ENCODE results near the gene LTB4R2. TPM values are rescaled to one million over a fixed set of nuclear protein-coding genes. Genes with fewer than 3 reads are reported as not detected.
"Not testable (repeated sequence)": the region's sequence is repeated elsewhere in the genome, so short reads cannot be mapped to it uniquely, and the experiment has no call there.

LTB4R2 gene
- total RNA-seq, 8 experiments from 2014 or later: 1.3 to 14.6 (median 2.3) TPM

DNA sequence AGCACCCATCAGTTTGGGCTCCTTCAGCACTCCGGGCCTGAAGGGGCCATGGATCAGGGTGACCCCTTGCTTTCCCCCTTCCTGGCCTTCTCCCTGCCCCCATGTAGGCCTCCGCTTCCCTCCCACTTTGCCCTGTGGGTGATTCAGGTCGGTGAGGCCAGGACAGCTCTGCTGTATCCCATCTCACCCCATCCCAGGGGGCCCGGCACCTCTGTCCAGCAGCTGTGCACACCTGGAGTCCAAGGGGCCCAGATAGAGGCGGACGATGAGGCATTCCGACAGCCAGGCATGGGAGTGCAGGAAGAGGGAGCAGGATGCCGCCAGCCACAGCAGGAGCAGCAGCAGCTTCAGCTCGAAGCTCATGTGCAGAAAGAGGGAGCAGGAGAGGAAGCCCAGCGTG is 12.7 kb downstream of the LTB4R2 start:
- in situ Hi-C loops (cut with MboI; ENCODE audit: low pct_unique_long_range_greater_than_20kb in 2 of 9, low sequenced_read_pairs in 9 of 9, unreplicated experiment in 9 of 9): no loop called here
- no peak overlapping the region for H3K27ac ChIP-seq
- 10 to 76% (median 70%) methylated on average over 1 to 6 of the region's 10 CpGs; no CpG with 5 or more reads in 5 of the 10 experiments for WGBS, 10 experiments
- H3K4me3 ChIP-seq: no peak overlapping the region
- no peak for ATAC-seq (replicated peaks in 6 of 8)
- H3K4me1 ChIP-seq (replicated peaks in 1 of 2): no peaks in the 10 kb centered on the region

DNA sequence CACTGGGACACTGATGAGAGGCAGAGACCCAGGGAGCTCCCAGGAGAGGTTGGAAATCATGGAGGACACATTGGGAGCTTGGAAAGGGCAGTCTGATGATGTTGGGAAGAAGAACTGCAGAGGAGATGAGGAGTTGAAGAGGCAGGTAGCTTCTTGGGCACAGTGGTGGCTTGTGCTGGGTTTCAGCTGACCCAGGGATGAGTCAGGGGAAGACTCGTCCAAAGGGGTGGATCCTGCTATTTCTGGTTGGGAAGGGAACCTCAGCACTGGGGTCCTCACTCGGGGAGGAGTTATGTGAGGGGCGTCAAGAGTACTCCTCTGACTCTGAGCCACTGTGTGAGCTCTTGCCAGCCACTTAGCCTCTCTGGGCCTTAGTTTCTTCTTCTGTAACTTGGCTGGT is 13.4 kb downstream of the LTB4R2 start:
- no peak overlapping the region for H3K4me3 ChIP-seq
- H3K27ac ChIP-seq: no peak overlapping the region
- in situ Hi-C loops (cut with MboI; ENCODE audit: low pct_unique_long_range_greater_than_20kb in 2 of 9, low sequenced_read_pairs in 9 of 9, unreplicated experiment in 9 of 9): no loop called here
- no peak for ATAC-seq (replicated peaks in 6 of 8)
- no peaks in the 10 kb centered on the region for H3K4me1 ChIP-seq (replicated peaks in 1 of 2)
- WGBS, 10 experiments: 0 to 43% (median 10%) methylated on average over 1 to 2 of the region's 3 CpGs; no CpG with 5 or more reads in 6 of the 10 experiments

DNA sequence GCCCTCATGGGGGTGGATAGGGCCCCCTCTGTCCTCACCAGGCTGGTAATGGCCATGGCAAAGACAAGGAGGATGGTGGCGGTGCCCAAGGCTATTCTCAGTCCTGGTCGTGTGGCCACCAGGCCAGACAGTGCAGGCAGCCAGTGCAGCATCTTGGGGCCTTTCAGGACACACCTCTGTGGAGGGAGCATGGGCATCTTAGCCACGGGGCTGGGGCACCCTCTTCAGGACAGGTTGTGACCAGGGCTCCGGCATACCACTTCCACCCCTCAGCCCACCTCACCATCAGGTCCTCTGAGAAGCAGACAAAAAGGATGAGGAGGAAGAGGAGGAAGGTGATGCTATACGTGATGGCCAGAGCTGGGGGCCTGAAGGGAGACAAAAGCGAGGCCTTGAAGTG is 14.1 kb downstream of the LTB4R2 start:
- Histone ChIP-seq H3K4me1 (replicated peaks in 1 of 2) (no peaks in the 10 kb centered on the region), H3K4me3 (no peak overlapping the region), H3K27ac (no peak overlapping the region)
- WGBS, 10 experiments: 27 to 80% (median 51%) methylated on average over 1 to 3 of the region's 6 CpGs; no CpG with 5 or more reads in 7 of the 10 experiments
- no peak for ATAC-seq (replicated peaks in 6 of 8)
- in situ Hi-C loops (cut with MboI; ENCODE audit: low pct_unique_long_range_greater_than_20kb in 2 of 9, low sequenced_read_pairs in 9 of 9, unreplicated experiment in 9 of 9): no loop called here

DNA sequence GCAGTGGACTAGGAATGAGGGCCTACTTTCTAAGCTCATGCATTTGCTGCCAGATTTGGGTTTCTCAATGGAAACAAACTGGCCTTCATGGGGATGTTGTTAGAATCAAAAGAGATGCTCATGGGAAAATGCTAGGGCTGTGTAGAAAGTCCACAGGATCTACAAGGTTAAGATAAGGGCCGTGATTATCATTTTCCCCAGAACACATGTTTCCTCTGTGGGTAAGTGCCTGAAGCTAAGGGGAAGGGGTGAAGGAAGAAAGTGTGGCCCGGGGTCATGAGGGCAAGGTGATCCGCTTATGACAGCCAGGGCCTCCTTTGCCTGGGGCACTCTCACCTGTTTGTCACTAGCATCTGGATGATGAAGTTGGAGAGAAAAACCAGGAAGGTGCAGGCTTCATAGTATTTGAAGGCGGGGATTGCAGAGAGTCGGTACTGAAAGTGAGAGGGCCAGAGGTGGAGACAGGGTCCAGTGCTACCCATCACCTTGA is 15.1 kb downstream of the LTB4R2 start:
- 14 to 100% (median 76%) methylated on average over 1 to 3 of the region's 5 CpGs; no CpG with 5 or more reads in 4 of the 10 experiments for WGBS, 10 experiments
- ATAC-seq (replicated peaks in 6 of 8): no peak
- H3K4me3 ChIP-seq: no peak overlapping the region
- in situ Hi-C loops (cut with MboI; ENCODE audit: low pct_unique_long_range_greater_than_20kb in 2 of 9, low sequenced_read_pairs in 9 of 9, unreplicated experiment in 9 of 9): loop anchor here in 5 of 9 experiments (5.0 to 25.0 kb wide), 2 partner anchors 107 to 112 kb away; partner anchors contain the start of genes CBLN3 (in 4 of the 5), KHNYN (in 4 of the 5) and SDR39U1 (in 4 of the 5)
- no peak overlapping the region for H3K27ac ChIP-seq
- no peaks in the 10 kb centered on the region for H3K4me1 ChIP-seq (replicated peaks in 1 of 2)

DNA sequence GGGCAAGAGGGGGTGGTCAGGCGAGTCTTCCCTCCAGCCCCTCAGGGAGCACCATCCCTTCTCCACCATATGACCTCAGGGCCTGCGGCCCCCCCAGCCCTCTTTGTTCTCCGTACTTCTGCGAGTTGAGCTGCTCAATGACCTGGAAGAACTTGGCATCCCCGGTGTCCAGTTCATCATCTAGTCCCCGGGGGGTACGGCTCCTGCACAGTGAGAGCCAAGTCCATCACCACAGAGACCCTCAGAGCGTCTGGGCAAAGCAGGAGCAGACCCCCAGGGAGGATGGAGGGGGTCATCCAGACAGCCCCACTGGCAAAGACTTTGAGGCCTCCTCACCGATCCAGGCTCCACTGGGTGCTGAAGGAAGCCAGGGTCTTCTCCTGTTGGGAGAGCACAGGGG is 16.0 kb downstream of the LTB4R2 start:
- no peak overlapping the region for H3K27ac ChIP-seq
- WGBS, 10 experiments: 17 to 100% (median 55%) methylated on average over 1 to 2 of the region's 9 CpGs; no CpG with 5 or more reads in 6 of the 10 experiments
- no peak for ATAC-seq (replicated peaks in 6 of 8)
- no peak overlapping the region for H3K4me3 ChIP-seq
- in situ Hi-C loops (cut with MboI; ENCODE audit: low pct_unique_long_range_greater_than_20kb in 2 of 9, low sequenced_read_pairs in 9 of 9, unreplicated experiment in 9 of 9): loop anchor here in 5 of 9 experiments (5.0 to 25.0 kb wide), 2 partner anchors 106 to 111 kb away; partner anchors contain the start of genes CBLN3 (in 4 of the 5), KHNYN (in 4 of the 5) and SDR39U1 (in 4 of the 5)
- no peaks in the 10 kb centered on the region for H3K4me1 ChIP-seq (replicated peaks in 1 of 2)

DNA sequence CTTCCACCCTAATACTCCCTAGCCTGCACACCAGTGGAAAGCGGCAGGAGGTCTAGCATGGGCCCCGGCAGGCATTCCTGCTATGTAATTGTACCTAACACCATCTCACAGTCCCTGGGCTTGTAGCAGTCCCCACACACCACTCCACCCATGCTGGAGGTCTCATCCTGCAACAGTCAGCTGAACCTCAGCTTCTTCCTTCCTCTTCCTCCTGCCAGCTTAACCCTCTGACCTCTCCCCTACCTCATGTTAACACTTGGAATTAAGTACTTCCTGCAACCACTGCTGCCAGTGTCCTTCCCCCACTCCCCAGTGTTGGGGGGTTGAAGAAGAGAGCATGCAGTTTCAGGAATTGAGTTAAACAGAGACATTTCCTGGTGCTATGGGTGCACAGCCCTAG is 17.4 kb downstream of the LTB4R2 start:
- Histone ChIP-seq H3K27ac (no peak overlapping the region), H3K4me3 (no peak overlapping the region), H3K4me1 (replicated peaks in 1 of 2) (no peaks in the 10 kb centered on the region)
- WGBS, 10 experiments: 29 to 87% (median 83%) methylated on average over 2 of the region's 2 CpGs; no CpG with 5 or more reads in 6 of the 10 experiments
- in situ Hi-C loops (cut with MboI; ENCODE audit: low pct_unique_long_range_greater_than_20kb in 2 of 9, low sequenced_read_pairs in 9 of 9, unreplicated experiment in 9 of 9): loop anchor here in 5 of 9 experiments (5.0 to 25.0 kb wide), 2 partner anchors 105 to 110 kb away; partner anchors contain the start of genes CBLN3 (in 4 of the 5), KHNYN (in 4 of the 5) and SDR39U1 (in 4 of the 5)
- no peak for ATAC-seq (replicated peaks in 6 of 8)

DNA sequence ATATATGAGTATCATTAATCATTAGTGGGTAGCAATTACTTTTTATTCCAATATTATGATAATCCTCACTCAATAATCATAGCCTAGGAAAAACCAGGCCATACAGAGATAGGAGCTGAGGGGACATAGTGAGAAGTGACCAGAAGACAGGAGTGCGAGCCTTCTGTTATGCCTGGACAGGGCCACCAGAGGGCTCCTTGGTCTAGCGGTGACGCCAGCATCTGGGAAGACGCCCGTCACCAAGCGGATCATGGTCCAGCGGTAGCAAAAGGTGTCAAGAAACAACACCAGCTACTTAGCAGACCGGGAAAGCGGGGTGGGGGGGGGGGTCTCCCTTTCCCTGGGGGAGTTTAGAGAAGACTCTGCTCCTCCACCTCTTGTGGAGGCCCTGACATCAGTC is 18.0 kb downstream of the LTB4R2 start:
- H3K4me1 ChIP-seq (replicated peaks in 1 of 2); H3K4me3 ChIP-seq; H3K27ac ChIP-seq; ATAC-seq (replicated peaks in 6 of 8): not testable (repeated sequence)
- WGBS, 10 experiments: no CpG with 5 or more reads among the region's 9 CpGs
- in situ Hi-C loops (cut with MboI; ENCODE audit: low pct_unique_long_range_greater_than_20kb in 2 of 9, low sequenced_read_pairs in 9 of 9, unreplicated experiment in 9 of 9): loop anchor here in 5 of 9 experiments (5.0 to 25.0 kb wide), 2 partner anchors 104 to 109 kb away; partner anchors contain the start of genes CBLN3 (in 4 of the 5), KHNYN (in 4 of the 5) and SDR39U1 (in 4 of the 5)

DNA sequence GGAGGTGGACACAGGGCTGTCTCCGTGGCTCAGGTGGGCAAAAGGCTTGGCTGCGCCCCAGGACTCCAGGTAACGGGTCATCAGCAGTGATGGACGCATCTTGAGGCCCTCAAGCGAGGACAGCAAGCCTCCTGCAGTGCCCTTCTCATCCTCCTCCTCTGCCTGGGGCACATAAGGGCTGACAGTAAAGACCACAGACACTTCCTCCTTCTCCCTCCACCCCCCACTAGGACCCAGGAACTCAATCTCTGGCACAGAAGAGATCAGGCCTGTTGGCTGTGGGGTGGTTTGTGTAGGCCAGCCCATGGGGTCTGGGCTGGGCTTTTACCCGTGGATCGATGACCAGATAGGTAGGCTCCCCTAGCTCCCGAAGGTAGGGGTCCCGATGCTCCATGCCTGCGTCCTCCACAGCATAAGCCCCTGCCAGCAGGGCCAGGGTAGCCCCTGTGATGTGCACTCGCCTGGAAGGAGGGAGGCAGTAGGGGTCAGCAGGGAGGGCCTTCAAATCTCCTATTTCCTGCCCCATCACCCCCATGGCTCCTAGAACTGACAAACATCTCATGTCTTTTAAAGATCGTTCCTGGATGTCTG is 19.2 kb downstream of the LTB4R2 start:
- Histone ChIP-seq H3K4me3 (no peak overlapping the region), H3K27ac (no peak overlapping the region), H3K4me1 (replicated peaks in 1 of 2) (no peaks in the 10 kb centered on the region)
- WGBS, 10 experiments: 60 to 85% (median 60%) methylated on average over 1 to 5 of the region's 12 CpGs; no CpG with 5 or more reads in 5 of the 10 experiments
- no peak for ATAC-seq (replicated peaks in 6 of 8)
- in situ Hi-C loops (cut with MboI; ENCODE audit: low pct_unique_long_range_greater_than_20kb in 2 of 9, low sequenced_read_pairs in 9 of 9, unreplicated experiment in 9 of 9): loop anchor here in 5 of 9 experiments (5.0 to 25.0 kb wide), 2 partner anchors 103 to 108 kb away; partner anchors contain the start of genes CBLN3 (in 4 of the 5), KHNYN (in 4 of the 5) and SDR39U1 (in 4 of the 5)

DNA sequence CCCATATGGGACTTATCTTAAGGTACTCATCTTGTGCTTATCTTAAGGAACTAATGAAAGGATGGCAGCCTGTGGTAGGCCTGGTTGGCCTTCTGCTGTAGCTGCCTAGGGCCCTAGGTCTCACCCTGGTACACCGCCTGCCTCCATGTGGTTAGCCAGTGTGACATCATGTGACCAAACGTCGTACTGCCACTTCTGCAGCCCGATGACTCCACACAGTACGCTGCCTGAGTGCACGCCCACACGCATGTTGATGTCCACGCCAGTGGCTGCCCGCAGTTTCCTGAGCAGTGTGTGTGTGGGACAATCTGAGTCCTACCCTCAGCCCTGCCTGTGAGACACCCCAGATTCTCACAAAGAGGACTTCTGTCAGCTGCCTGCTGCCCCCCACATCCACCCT is 19.8 kb downstream of the LTB4R2 start:
- WGBS, 10 experiments: 50 to 100% (median 75%) methylated on average over 1 to 4 of the region's 9 CpGs; no CpG with 5 or more reads in 7 of the 10 experiments

DNA sequence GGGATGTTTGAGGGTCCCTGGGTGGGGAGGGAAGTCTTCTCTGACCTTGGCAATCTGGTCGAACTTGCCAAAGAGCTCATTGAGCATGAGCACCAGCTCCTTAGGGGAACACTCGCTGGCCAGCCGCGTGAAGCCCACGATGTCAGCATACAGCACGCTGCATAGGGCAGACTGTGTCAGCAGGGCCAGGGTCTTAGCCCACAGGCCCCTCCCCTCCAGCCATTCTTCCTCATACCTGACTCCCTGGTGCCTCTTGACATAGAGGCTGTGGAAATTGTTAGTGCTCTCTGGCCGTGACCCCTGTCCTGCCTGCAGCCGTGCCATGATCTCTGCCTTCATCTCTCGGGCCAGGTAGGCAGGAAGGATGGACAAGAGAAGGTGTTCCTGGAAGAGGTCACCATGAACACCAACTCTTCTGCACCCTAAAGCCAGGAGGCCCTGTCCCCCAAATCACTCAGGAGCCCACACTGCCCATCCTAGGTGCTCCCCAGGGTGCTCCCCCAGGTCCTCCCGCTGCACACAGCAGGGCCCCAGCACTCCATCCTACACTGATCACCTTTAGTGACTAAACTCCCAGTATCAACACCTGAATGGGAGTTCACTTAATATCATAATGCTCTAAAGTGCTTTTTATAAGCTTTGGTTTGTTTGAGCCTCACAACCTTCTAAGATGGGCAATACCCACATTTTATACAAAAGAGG is 21.2 kb downstream of the LTB4R2 start:
- Histone ChIP-seq H3K27ac (no peak overlapping the region), H3K4me3 (no peak overlapping the region), H3K4me1 (replicated peaks in 1 of 2) (peaks cover 0 to 6% of the 10 kb centered on the region in 2 donors)
- 0 to 100% (median 77%) methylated on average over 1 to 2 of the region's 10 CpGs; no CpG with 5 or more reads in 6 of the 10 experiments for WGBS, 10 experiments
- in situ Hi-C loops (cut with MboI; ENCODE audit: low pct_unique_long_range_greater_than_20kb in 2 of 9, low sequenced_read_pairs in 9 of 9, unreplicated experiment in 9 of 9): loop anchor here in 8 of 9 experiments (10.0 to 25.0 kb wide), 2 partner anchors 104 to 106 kb away; partner anchors contain the start of genes CBLN3 (in 4 of the 8), KHNYN (in 4 of the 8) and SDR39U1 (in 4 of the 8)
- ATAC-seq (replicated peaks in 6 of 8): no peak

More for the DNA sequence above, 19.8 kb downstream of the LTB4R2 start:
- in situ Hi-C loops (cut with MboI; ENCODE audit: low pct_unique_long_range_greater_than_20kb in 2 of 9, low sequenced_read_pairs in 9 of 9, unreplicated experiment in 9 of 9): loop anchor here (5.0 to 25.0 kb wide), 3 partner anchors 103 to 108 kb away; partner anchors contain the start of genes CBLN3 (in 4 of the 9), KHNYN (in 4 of the 9) and SDR39U1 (in 4 of the 9)
- Histone ChIP-seq H3K4me3 (no peak overlapping the region), H3K4me1 (replicated peaks in 1 of 2) (peaks cover 0 to 3% of the 10 kb centered on the region in 2 donors), H3K27ac (no peak overlapping the region)
- no peak for ATAC-seq (replicated peaks in 6 of 8)

DNA sequence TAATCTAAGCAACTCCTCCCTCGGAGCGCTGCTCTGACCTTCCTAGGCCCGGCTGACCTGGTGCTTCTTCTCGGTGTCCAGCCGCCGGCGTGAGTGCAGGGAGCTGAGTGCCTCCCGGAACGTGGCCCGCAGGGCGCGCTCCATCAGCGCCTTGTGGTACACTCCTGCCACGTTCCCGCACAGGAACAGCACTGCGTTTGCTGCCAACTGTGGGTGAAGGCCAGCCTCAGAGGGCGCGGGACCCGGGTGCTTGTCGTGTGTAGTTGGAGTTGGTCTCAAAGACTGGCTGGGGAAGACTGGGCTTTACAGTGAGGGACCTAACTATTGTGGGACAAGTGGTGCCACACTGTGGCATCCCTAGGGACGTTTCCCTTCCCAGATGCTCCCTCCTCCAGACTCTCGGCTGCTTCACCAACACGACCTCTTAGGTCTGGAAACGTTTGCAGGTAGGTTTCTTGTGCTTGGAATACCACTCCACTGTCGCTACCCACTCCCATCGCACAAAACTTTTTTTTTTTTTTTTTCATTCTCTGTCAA is 21.9 kb downstream of the LTB4R2 start:
- Histone ChIP-seq H3K4me3 (no peak overlapping the region), H3K4me1 (replicated peaks in 1 of 2) (peaks cover 0 to 6% of the 10 kb centered on the region in 2 donors), H3K27ac (no peak overlapping the region)
- ATAC-seq (replicated peaks in 6 of 8): peak in 5 of 8 experiments; percentile 7 to 21 (median 15)
- WGBS, 10 experiments: 0 to 87% (median 50%) methylated on average over 1 to 15 of the region's 26 CpGs; no CpG with 5 or more reads in 2 of the 10 experiments
- in situ Hi-C loops (cut with MboI; ENCODE audit: low pct_unique_long_range_greater_than_20kb in 2 of 9, low sequenced_read_pairs in 9 of 9, unreplicated experiment in 9 of 9): loop anchor here in 8 of 9 experiments (10.0 to 25.0 kb wide), 2 partner anchors 103 to 106 kb away; partner anchors contain the start of genes CBLN3 (in 4 of the 8), KHNYN (in 4 of the 8) and SDR39U1 (in 4 of the 8)

Data from motor neuron (in vitro differentiated cells).